H9 (cell line): ENCODE results near the gene DENND1A. TPM values are rescaled to one million over a fixed set of nuclear protein-coding genes. Genes with fewer than 3 reads are reported as not detected.
A peak's percentile ranks its signal among the peaks of the same experiment; 100 is the strongest.

Source experiments
- DNase-seq: peaks from one replicate; pipeline ENCODE4 v3.0.0-alpha.2; 2017
- H2AFZ ChIP-seq: one replicate; pipeline ENCODE4 v1.6.1; 2013; ENCODE audit warnings: mild to moderate bottlenecking, low read length, control low read depth, moderate library complexity
- H2AK5ac ChIP-seq: 2 replicates; pipeline ENCODE4 v1.6.1; 2013; ENCODE audit warnings: low read length, control low read depth, mixed read lengths; ENCODE audit not compliant: insufficient read length
- H2BK120ac ChIP-seq: one replicate; pipeline ENCODE4 v1.6.1; 2013; ENCODE audit warnings: low read depth, mild to moderate bottlenecking, low read length, control low read depth, inconsistent platforms; ENCODE audit not compliant: poor library complexity, severe bottlenecking
- H2BK12ac ChIP-seq: 2 replicates; pipeline ENCODE4 v1.6.1; 2013; ENCODE audit warnings: low read length, control low read depth, mixed read lengths, low read depth; ENCODE audit not compliant: insufficient read length
- H2BK15ac ChIP-seq: 2 replicates; pipeline ENCODE4 v1.6.1; 2013; ENCODE audit warnings: low read depth, low read length, control low read depth
- H2BK20ac ChIP-seq: one replicate; pipeline ENCODE4 v1.6.1; 2013; ENCODE audit warnings: low read depth, mild to moderate bottlenecking, low read length, control low read depth, inconsistent platforms; ENCODE audit not compliant: poor library complexity, severe bottlenecking
- H2BK5ac ChIP-seq: 2 replicates; pipeline ENCODE4 v1.6.1; 2013; ENCODE audit warnings: low read length, control low read depth, mixed read lengths; ENCODE audit not compliant: insufficient read length
- H3K14ac ChIP-seq: 2 replicates; pipeline ENCODE4 v1.6.1; 2013; ENCODE audit warnings: low read length, control low read depth; ENCODE audit not compliant: insufficient read depth
- H3K18ac ChIP-seq: 2 replicates; pipeline ENCODE4 v1.6.1; 2013; ENCODE audit warnings: low read depth, mild to moderate bottlenecking, mixed read lengths, low read length, control low read depth; ENCODE audit not compliant: insufficient read length
- H3K23ac ChIP-seq: 2 replicates; pipeline ENCODE4 v1.6.1; 2013; ENCODE audit warnings: low read length, control low read depth, mixed read lengths, low read depth; ENCODE audit not compliant: insufficient read length
- H3K23me2 ChIP-seq: 2 replicates; pipeline ENCODE4 v1.6.1; 2013; ENCODE audit warnings: low read depth, mild to moderate bottlenecking, mixed read lengths, low read length, control low read depth; ENCODE audit not compliant: insufficient read length, poor library complexity, severe bottlenecking
- H3K27ac ChIP-seq: 2 replicates; pipeline ENCODE4 v1.5.1; 2013; ENCODE audit warnings: low read length, control low read depth, mixed read lengths, low read depth; ENCODE audit not compliant: insufficient read length
- H3K27me3 ChIP-seq: 2 replicates; pipeline ENCODE4 v1.6.1; 2013; ENCODE audit warnings: low read length, control low read depth, inconsistent platforms; ENCODE audit not compliant: insufficient read depth
- H3K4ac ChIP-seq: 2 replicates; pipeline ENCODE4 v1.6.1; 2013; ENCODE audit warnings: low read depth, mild to moderate bottlenecking, control low read depth, inconsistent platforms, low read length, moderate library complexity
- H3K4me1 ChIP-seq: 2 replicates; pipeline ENCODE4 v1.6.1; 2013; ENCODE audit warnings: low read length, control low read depth, inconsistent platforms; ENCODE audit not compliant: insufficient read depth
- H3K4me2 ChIP-seq: 2 replicates; pipeline ENCODE4 v1.6.1; 2013; ENCODE audit warnings: low read length, control low read depth, mixed read lengths; ENCODE audit not compliant: insufficient read length, insufficient read depth
- H3K56ac ChIP-seq: 2 replicates; pipeline ENCODE4 v1.6.1; 2013; ENCODE audit warnings: low read depth, mild to moderate bottlenecking, mixed read lengths, low read length, control low read depth; ENCODE audit not compliant: insufficient read length
- H3K79me1 ChIP-seq: 2 replicates; pipeline ENCODE4 v1.6.1; 2013; ENCODE audit warnings: low read depth, mild to moderate bottlenecking, moderate library complexity, low read length, control low read depth, inconsistent platforms; ENCODE audit not compliant: insufficient read depth, poor library complexity, severe bottlenecking
- H3K79me2 ChIP-seq: 2 replicates; pipeline ENCODE4 v1.6.1; 2013; ENCODE audit warnings: low read length, control low read depth, inconsistent platforms; ENCODE audit not compliant: insufficient read depth
- H3K9ac ChIP-seq: 2 replicates; pipeline ENCODE4 v1.6.1; 2013; ENCODE audit warnings: low read length, control low read depth, mixed read lengths; ENCODE audit not compliant: insufficient read length; ENCODE audit errors: extremely low read depth
- H3K9me3 ChIP-seq: one replicate; pipeline ENCODE4 v1.6.1; 2013; ENCODE audit warnings: low read depth, low read length, inconsistent platforms; ENCODE audit not compliant: control insufficient read depth
- H3T11ph ChIP-seq: one replicate; pipeline ENCODE4 v1.6.1; 2013; ENCODE audit warnings: mild to moderate bottlenecking, low read length, control low read depth, inconsistent platforms
- H4K20me1 ChIP-seq: one replicate; pipeline ENCODE4 v1.6.1; 2013; ENCODE audit not compliant: control insufficient read depth, insufficient read length, insufficient read depth
- H4K5ac ChIP-seq: 2 replicates; pipeline ENCODE4 v1.6.1; 2013; ENCODE audit warnings: low read depth, mild to moderate bottlenecking, mixed read lengths, low read length, control low read depth; ENCODE audit not compliant: insufficient read length
- H4K8ac ChIP-seq: replicated peaks from 2 replicates; pipeline ENCODE4 v1.6.1; 2013; ENCODE audit warnings: low read length, control low read depth, mixed read lengths, low read depth; ENCODE audit not compliant: insufficient read length
- H4K91ac ChIP-seq: 2 replicates; pipeline ENCODE4 v1.6.1; 2013; ENCODE audit warnings: low read depth, mild to moderate bottlenecking, moderate library complexity, mixed read lengths, low read length, control low read depth; ENCODE audit not compliant: insufficient read length
- H3K27ac Mint-ChIP-seq, 3 experiments: 2 replicates in 2 of 3; 3 replicates in 1 of 3; pipeline ENCODE4 v1.8.0; 2020 to 2021; ENCODE audit warnings: mixed read lengths in 3 of 3, mild to moderate bottlenecking in 1 of 3, moderate library complexity in 1 of 3
- H3K27me3 Mint-ChIP-seq: 2 replicates; pipeline ENCODE4 v1.8.0; 2021; ENCODE audit warnings: low read depth, mild to moderate bottlenecking, moderate library complexity, mixed read lengths
- H3K36me3 Mint-ChIP-seq, 3 experiments: 2 replicates in 2 of 3; 3 replicates in 1 of 3; pipeline ENCODE4 v1.8.0; 2020 to 2021; ENCODE audit warnings: low read depth in 3 of 3, mixed read lengths in 3 of 3; ENCODE audit not compliant: insufficient read depth in 1 of 3
- H3K4me1 Mint-ChIP-seq, 2 experiments: 2 replicates each; pipeline ENCODE4 v1.8.0; 2020; ENCODE audit warnings: mixed read lengths in 2 of 2
- H3K4me3 Mint-ChIP-seq, 2 experiments: 2 replicates in 1 of 2; 3 replicates in 1 of 2; pipeline ENCODE4 v1.8.0; 2020 to 2021; ENCODE audit warnings: mild to moderate bottlenecking in 2 of 2, mixed read lengths in 2 of 2, moderate library complexity in 1 of 2
- H3K9me3 Mint-ChIP-seq, 2 experiments: 2 replicates in 1 of 2; 3 replicates in 1 of 2; pipeline ENCODE4 v1.8.0; 2020; ENCODE audit warnings: mild to moderate bottlenecking in 2 of 2, mixed read lengths in 2 of 2, moderate library complexity in 1 of 2
- CTCF ChIP-seq: fragments of 200-600 bp; sonication (generic); conservative IDR thresholded peaks from 3 replicates; pipeline ENCODE4 v1.8.0; 2021; ENCODE audit warnings: antibody characterized with exemption, mild to moderate bottlenecking
- WGBS: extraction: QIAGEN DNeasy Blood & Tissue Kit; methylation state at CpG from one replicate; pipeline ENCODE4 v1.1.7; 2013; ENCODE audit warnings: missing lambda C conversion rate, low lambda C conversion rate, mixed read lengths; ENCODE audit not compliant: insufficient read length; ENCODE audit errors: extremely low coverage; 5-methylcytosine and 5-hydroxymethylcytosine counted together
- total RNA-seq: library from RNA; stranded (reverse); gene quantifications from 2 replicates; pipeline ENCODE4 v1.2.1, GENCODE V29; 2021

Gene DENND1A
- total RNA-seq, 1 experiment from 2014 or later = 20.4 TPM

GRCh38 chr9:123834889-123835562 is 94.9 kb downstream of the DENND1A start:
- Histone ChIP-seq H3K9ac (no peak overlapping the region), H3K14ac (no peak overlapping the region), H3K23ac (no peak overlapping the region), H2BK15ac (no peak overlapping the region), H3K27me3 (no peaks in the 10 kb centered on the region), H3K79me1 (no peaks in the 10 kb centered on the region), H3K4me2 (peak overlapping the region; percentile 25), H4K8ac (no peak overlapping the region), H2AFZ (no peak overlapping the region), H3K4ac (no peak overlapping the region), H4K20me1 (no peaks in the 10 kb centered on the region), H3K27ac (peak overlapping the region; percentile 45), H3T11ph (no peak overlapping the region), H4K91ac (no peak overlapping the region), H3K56ac (no peak overlapping the region), H4K5ac (no peak overlapping the region), H3K23me2 (no peaks in the 10 kb centered on the region), H2BK5ac (no peak overlapping the region), H2AK5ac (no peak overlapping the region), H2BK12ac (no peak overlapping the region), H3K9me3 (no peaks in the 10 kb centered on the region), H3K18ac (no peak overlapping the region), H2BK20ac (no peak overlapping the region), H3K79me2 (no peaks in the 10 kb centered on the region), H3K4me1 (peaks cover 8% of the 10 kb centered on the region), H2BK120ac (no peak overlapping the region)
- H3K27me3 Mint-ChIP-seq = no peaks in the 10 kb centered on the region
- no peak for DNase-seq
- H3K9me3 Mint-ChIP-seq = peaks cover 3 to 6% of the 10 kb centered on the region in 2 experiments; a peak in 3 of 5 replicates
- peak overlapping the region; percentile 21 to 42 (median 32); a peak in 4 of 7 replicates for H3K27ac Mint-ChIP-seq
- peak overlapping the region in 1 of 2 experiments; percentile 12; a peak in 1 of 5 replicates for H3K4me3 Mint-ChIP-seq
- no CpG with 5 or more reads among the region's 7 CpGs for WGBS
- H3K36me3 Mint-ChIP-seq = peaks cover 3 to 16% (median 8%) of the 10 kb centered on the region in 3 experiments; a peak in 6 of 7 replicates
- no peak for TF ChIP-seq CTCF
- H3K4me1 Mint-ChIP-seq = peaks cover 39 to 46% of the 10 kb centered on the region in 2 experiments
